HG03571 (cell line): Measurements from ENCODE around the gene PHF10.

Experiments used
- ATAC-seq: cut with Tn5 transposase; IDR thresholded peaks from one replicate; pipeline ENCODE4 v1.9.1; 2021; ENCODE audit not compliant: unreplicated experiment

PHF10 gene

GRCh38 chr6:169678342-169678741 is 46.0 kb downstream of the PHF10 start:
- no peak for ATAC-seq

GRCh38 chr6:169677096-169677495 is 47.2 kb downstream of the PHF10 start:
- ATAC-seq = no peak

- ATAC-seq = no peak
Observed at GRCh38 chr6:169675011-169675410, 49.3 kb downstream of the PHF10 start.

- no peak for ATAC-seq
Observed at GRCh38 chr6:169671563-169671962, 52.7 kb downstream of the PHF10 start.

- no peak for ATAC-seq
Observed at GRCh38 chr6:169669889-169670288, 54.4 kb downstream of the PHF10 start.

- no peak for ATAC-seq
Observed at GRCh38 chr6:169669147-169669546, 55.2 kb downstream of the PHF10 start.

- no peak for ATAC-seq
Observed at GRCh38 chr6:169668203-169668847, 56.0 kb downstream of the PHF10 start.

GRCh38 chr6:169667716-169668115 is 56.6 kb downstream of the PHF10 start:
- ATAC-seq = no peak

- no peak for ATAC-seq
Observed at GRCh38 chr6:169666441-169666840, 57.9 kb downstream of the PHF10 start.

- ATAC-seq = no peak
Observed at GRCh38 chr6:169665289-169665688, 59.0 kb downstream of the PHF10 start.

GRCh38 chr6:169664227-169664626 is 60.1 kb downstream of the PHF10 start:
- no peak for ATAC-seq

- ATAC-seq = no peak
Observed at GRCh38 chr6:169663468-169663867, 60.8 kb downstream of the PHF10 start.

GRCh38 chr6:169661391-169661756 is 62.9 kb downstream of the PHF10 start:
- ATAC-seq = no peak

GRCh38 chr6:169660751-169661390 is 63.4 kb downstream of the PHF10 start:
- ATAC-seq = no peak

GRCh38 chr6:169659820-169660610 is 64.3 kb downstream of the PHF10 start:
- no peak for ATAC-seq

- no peak for ATAC-seq
Observed at GRCh38 chr6:169657284-169657610, 67.1 kb downstream of the PHF10 start.

GRCh38 chr6:169656546-169657283 is 67.6 kb downstream of the PHF10 start:
- ATAC-seq = no peak

- peak; percentile 87 for ATAC-seq
Observed at GRCh38 chr6:169654598-169655391, 69.5 kb downstream of the PHF10 start.
